SK-N-SH treated with all-trans-retinoic acid at 6 μM for 48 hours (cell line): ENCODE measurements around the gene PTPN12.

ENCODE experiments used
- ATAC-seq: fragments of 200-7000 bp; cut with Tn5 transposase; 3 replicates; pipeline ENCODE4 v1.9.1; 2020; ENCODE audit warnings: mild to moderate bottlenecking, moderate library complexity
- BACH2 ChIP-seq: fragments of 250-450 bp; sonication (Bioruptor Pico); IDR thresholded peaks from 2 replicates; pipeline ENCODE4 v1.9.0; 2021; ENCODE audit warnings: mild to moderate bottlenecking, borderline replicate concordance
- ESRRG ChIP-seq: fragments of 250-450 bp; sonication (Bioruptor Pico); IDR thresholded peaks from 2 replicates; pipeline ENCODE4 v1.6.1; 2021; ENCODE audit warnings: mild to moderate bottlenecking
- GLIS3 ChIP-seq: fragments of 250-450 bp; sonication (Bioruptor Pico); IDR thresholded peaks from 2 replicates; pipeline ENCODE4 v1.5.0; 2020; ENCODE audit warnings: mild to moderate bottlenecking, moderate library complexity
- OSR1 ChIP-seq: fragments of 250-450 bp; sonication (Bioruptor Pico); IDR thresholded peaks from 2 replicates; pipeline ENCODE4 v1.8.0; 2022; ENCODE audit warnings: moderate library complexity, mild to moderate bottlenecking, inconsistent platforms
- PPARA ChIP-seq: fragments of 250-450 bp; sonication (Bioruptor Pico); IDR thresholded peaks from 2 replicates; pipeline ENCODE4 v1.5.0; 2020; ENCODE audit warnings: mild to moderate bottlenecking, borderline replicate concordance
- RARB ChIP-seq: fragments of 250-450 bp; sonication (Bioruptor Pico); IDR thresholded peaks from 2 replicates; pipeline ENCODE4 v1.8.0; 2021; ENCODE audit warnings: mild to moderate bottlenecking, moderate library complexity
- TOX ChIP-seq: fragments of 250-450 bp; sonication (Bioruptor Pico); IDR thresholded peaks from 2 replicates; pipeline ENCODE4 v1.8.0; 2021; ENCODE audit warnings: mild to moderate bottlenecking, moderate library complexity, borderline replicate concordance
- ZFP3 ChIP-seq: fragments of 250-450 bp; sonication (Bioruptor Pico); IDR thresholded peaks from 2 replicates; pipeline ENCODE4 v1.5.0; 2020; ENCODE audit warnings: mild to moderate bottlenecking, moderate library complexity
- ZFP30 ChIP-seq: fragments of 450-650 bp; formaldehyde crosslinking; IDR thresholded peaks from 2 replicates; pipeline ENCODE4 v1.5.0; 2022; ENCODE audit warnings: mild to moderate bottlenecking, moderate library complexity
- ZNF565 ChIP-seq: fragments of 450-650 bp; formaldehyde crosslinking; conservative IDR thresholded peaks from 2 replicates; pipeline ENCODE4 v1.5.0; 2020; ENCODE audit warnings: low read depth, mild to moderate bottlenecking, moderate library complexity
- ZNF70 ChIP-seq: fragments of 450-650 bp; formaldehyde crosslinking; IDR thresholded peaks from 2 replicates; pipeline ENCODE4 v1.5.0; 2020; ENCODE audit warnings: mild to moderate bottlenecking, moderate library complexity
- ZNF8 ChIP-seq: fragments of 450-650 bp; formaldehyde crosslinking; IDR thresholded peaks from 2 replicates; pipeline ENCODE4 v1.5.0; 2020; ENCODE audit warnings: mild to moderate bottlenecking, moderate library complexity
- TF ChIP-seq, protein P1 (sequence below): fragments of 250-450 bp; sonication (Bioruptor Pico); IDR thresholded peaks from 2 replicates; pipeline ENCODE4 v1.5.1; 2020; ENCODE audit warnings: low read depth, mild to moderate bottlenecking, moderate library complexity
- TF ChIP-seq, protein P2 (sequence below): fragments of 250-450 bp; sonication (Bioruptor Pico); IDR thresholded peaks from 2 replicates; pipeline ENCODE4 v1.8.0; 2020; ENCODE audit warnings: mild to moderate bottlenecking, moderate library complexity, borderline replicate concordance
- TF ChIP-seq, protein P3 (sequence below): fragments of 250-450 bp; sonication (Bioruptor Pico); IDR thresholded peaks from 2 replicates; pipeline ENCODE4 v1.8.0; 2021; ENCODE audit warnings: low read depth, mild to moderate bottlenecking, moderate library complexity, borderline replicate concordance
- TF ChIP-seq, protein P4 (sequence below): fragments of 250-450 bp; sonication (Bioruptor Pico); IDR thresholded peaks from 2 replicates; pipeline ENCODE4 v1.5.0; 2020; ENCODE audit warnings: mild to moderate bottlenecking, moderate library complexity

PTPN12 gene

DNA sequence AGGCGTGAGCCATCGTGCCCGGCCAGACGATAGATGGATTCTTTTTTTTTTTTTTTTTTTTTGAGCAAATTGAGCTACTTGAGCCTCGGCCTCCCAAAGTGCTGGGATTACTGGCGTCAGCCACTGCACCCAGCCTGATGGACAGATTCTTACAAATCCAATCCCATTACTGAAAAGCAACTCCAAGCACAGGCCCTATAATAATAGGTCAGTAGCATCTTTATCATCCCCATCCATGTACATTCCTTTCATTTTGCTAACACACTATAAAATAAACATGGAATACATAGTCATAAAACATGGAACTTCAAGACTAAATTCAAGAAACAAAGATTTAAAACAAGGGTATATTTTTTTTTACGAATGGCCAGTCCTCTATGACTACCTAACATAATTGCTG lies 143.2 kb downstream of the PTPN12 start:
- ATAC-seq: no peak
- TF ChIP-seq ZNF565 (CRISPR knock-in tag): no peak
- TF ChIP-seq, protein P1, sequence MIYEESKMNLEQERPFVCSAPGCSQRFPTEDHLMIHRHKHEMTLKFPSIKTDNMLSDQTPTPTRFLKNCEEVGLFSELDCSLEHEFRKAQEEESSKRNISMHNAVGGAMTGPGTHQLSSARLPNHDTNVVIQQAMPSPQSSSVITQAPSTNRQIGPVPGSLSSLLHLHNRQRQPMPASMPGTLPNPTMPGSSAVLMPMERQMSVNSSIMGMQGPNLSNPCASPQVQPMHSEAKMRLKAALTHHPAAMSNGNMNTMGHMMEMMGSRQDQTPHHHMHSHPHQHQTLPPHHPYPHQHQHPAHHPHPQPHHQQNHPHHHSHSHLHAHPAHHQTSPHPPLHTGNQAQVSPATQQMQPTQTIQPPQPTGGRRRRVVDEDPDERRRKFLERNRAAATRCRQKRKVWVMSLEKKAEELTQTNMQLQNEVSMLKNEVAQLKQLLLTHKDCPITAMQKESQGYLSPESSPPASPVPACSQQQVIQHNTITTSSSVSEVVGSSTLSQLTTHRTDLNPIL (CRISPR knock-in tag): no peak
- TF ChIP-seq ZFP3 (CRISPR knock-in tag): no peak
- no peak for TF ChIP-seq RARB (CRISPR knock-in tag)
- TF ChIP-seq, protein P2, sequence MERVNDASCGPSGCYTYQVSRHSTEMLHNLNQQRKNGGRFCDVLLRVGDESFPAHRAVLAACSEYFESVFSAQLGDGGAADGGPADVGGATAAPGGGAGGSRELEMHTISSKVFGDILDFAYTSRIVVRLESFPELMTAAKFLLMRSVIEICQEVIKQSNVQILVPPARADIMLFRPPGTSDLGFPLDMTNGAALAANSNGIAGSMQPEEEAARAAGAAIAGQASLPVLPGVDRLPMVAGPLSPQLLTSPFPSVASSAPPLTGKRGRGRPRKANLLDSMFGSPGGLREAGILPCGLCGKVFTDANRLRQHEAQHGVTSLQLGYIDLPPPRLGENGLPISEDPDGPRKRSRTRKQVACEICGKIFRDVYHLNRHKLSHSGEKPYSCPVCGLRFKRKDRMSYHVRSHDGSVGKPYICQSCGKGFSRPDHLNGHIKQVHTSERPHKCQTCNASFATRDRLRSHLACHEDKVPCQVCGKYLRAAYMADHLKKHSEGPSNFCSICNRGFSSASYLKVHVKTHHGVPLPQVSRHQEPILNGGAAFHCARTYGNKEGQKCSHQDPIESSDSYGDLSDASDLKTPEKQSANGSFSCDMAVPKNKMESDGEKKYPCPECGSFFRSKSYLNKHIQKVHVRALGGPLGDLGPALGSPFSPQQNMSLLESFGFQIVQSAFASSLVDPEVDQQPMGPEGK: no peak
- no peak for TF ChIP-seq GLIS3 (CRISPR knock-in tag)
- no peak for TF ChIP-seq BACH2 (CRISPR knock-in tag)

DNA sequence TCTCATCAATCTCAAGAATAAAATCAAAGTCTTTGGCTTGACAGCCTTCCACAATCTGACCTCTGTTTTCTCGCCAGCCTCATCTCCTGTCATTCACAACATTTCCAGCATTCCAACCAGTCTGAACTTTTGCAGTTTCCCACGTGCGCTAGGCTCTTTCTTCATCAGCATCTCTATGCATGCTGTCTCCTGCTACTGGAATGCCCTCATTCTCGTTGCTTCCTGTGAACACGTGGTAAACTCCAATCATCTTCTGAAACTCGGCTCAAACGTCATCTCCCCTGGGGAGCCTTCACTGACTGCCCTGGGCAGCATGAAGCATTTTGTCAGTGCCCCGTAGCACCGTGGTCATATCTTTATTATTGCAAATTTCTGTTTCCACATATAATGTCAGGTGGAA lies 146.9 kb downstream of the PTPN12 start:
- no peak for ATAC-seq
- no peak for TF ChIP-seq ESRRG (CRISPR knock-in tag)
- TF ChIP-seq, all 23 proteins: peak for 0

DNA sequence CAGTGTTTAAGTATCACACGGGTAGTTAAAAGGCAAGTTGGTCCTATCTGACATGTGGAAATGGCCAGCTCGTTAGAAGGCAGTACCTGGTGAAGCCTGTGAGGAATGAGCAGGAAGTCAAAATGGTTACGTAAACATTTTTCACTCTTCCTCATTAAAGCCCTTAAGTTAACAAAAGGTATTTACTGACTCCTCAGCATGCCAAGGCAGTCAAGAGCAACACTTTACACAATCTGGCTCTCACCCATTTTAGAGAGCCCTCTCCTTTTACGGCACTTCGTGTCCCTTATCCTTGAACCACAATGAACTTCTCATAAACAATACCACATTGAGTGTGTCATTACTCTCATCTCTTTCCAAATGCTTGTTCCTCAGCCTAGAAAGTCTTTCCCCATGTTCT lies 148.1 kb downstream of the PTPN12 start:
- ATAC-seq: no peak
- no peak for TF ChIP-seq ZNF8
- TF ChIP-seq BACH2 (CRISPR knock-in tag): no peak
- TF ChIP-seq, protein P3, sequence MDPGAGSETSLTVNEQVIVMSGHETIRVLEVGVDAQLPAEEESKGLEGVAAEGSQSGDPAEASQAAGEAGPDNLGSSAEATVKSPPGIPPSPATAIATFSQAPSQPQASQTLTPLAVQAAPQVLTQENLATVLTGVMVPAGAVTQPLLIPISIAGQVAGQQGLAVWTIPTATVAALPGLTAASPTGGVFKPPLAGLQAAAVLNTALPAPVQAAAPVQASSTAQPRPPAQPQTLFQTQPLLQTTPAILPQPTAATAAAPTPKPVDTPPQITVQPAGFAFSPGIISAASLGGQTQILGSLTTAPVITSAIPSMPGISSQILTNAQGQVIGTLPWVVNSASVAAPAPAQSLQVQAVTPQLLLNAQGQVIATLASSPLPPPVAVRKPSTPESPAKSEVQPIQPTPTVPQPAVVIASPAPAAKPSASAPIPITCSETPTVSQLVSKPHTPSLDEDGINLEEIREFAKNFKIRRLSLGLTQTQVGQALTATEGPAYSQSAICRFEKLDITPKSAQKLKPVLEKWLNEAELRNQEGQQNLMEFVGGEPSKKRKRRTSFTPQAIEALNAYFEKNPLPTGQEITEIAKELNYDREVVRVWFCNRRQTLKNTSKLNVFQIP (CRISPR knock-in tag): no peak
- no peak for TF ChIP-seq ZNF565 (CRISPR knock-in tag)

DNA sequence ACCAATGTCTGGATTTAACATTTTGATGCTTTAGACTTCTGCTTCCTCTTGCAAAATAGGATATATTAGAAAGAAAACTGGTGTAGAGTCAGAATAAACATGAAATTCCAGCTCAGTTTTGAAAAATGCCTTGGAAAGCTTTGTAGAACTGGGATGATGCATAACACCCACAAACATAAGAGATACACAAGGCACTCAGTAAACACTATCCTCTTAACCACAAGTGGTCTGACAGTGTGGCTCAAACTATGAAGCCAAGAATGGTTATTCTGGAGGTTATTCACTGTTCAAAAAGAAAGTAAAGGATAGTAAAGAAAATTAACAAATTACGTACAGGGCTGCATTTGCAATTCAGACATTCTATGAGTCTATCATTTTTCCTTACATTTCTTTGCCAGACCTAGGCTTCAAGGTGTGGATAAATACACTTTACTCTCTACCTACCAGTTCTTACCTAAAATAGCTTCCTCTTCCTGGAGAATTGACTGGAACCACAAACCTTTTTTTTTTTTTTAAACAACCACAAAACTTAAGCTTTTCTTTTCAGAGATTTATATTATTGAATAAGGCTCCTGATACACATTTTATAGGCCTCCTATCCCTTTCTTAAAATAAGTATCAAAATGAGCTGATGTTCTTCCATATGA lies 150.1 kb downstream of the PTPN12 start:
- peak; percentile 70 for ATAC-seq
- no peak for TF ChIP-seq OSR1 (CRISPR knock-in tag)
- peak; percentile 80 for TF ChIP-seq ZNF70

DNA sequence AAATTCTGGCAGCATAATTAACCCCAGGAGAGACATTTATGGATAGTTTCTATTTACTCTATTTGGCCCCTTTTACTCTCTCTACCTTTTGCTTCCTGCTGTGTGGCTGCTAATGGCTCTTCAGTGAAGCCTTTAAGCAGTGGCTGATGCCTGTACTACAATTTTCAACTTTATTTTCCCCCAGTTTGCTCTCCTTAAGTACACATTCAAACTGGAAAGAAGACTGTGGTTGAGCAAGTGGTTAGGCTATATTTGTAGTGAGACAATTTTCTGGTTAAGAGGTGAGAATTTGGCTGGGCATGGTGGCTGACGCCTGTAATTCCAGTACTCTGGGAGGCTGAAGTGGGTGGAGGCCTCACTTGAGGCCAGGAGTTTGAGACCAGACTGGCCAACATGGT lies 150.7 kb downstream of the PTPN12 start:
- ATAC-seq: no peak
- TF ChIP-seq TOX (CRISPR knock-in tag) (no peak), ZFP3 (CRISPR knock-in tag) (no peak), OSR1 (CRISPR knock-in tag) (no peak), ZNF8 (no peak), ZNF70 (no peak), BACH2 (CRISPR knock-in tag) (no peak), PPARA (no peak), ZNF565 (CRISPR knock-in tag) (no peak), ZFP30 (CRISPR knock-in tag) (no peak)
- TF ChIP-seq, protein P4, sequence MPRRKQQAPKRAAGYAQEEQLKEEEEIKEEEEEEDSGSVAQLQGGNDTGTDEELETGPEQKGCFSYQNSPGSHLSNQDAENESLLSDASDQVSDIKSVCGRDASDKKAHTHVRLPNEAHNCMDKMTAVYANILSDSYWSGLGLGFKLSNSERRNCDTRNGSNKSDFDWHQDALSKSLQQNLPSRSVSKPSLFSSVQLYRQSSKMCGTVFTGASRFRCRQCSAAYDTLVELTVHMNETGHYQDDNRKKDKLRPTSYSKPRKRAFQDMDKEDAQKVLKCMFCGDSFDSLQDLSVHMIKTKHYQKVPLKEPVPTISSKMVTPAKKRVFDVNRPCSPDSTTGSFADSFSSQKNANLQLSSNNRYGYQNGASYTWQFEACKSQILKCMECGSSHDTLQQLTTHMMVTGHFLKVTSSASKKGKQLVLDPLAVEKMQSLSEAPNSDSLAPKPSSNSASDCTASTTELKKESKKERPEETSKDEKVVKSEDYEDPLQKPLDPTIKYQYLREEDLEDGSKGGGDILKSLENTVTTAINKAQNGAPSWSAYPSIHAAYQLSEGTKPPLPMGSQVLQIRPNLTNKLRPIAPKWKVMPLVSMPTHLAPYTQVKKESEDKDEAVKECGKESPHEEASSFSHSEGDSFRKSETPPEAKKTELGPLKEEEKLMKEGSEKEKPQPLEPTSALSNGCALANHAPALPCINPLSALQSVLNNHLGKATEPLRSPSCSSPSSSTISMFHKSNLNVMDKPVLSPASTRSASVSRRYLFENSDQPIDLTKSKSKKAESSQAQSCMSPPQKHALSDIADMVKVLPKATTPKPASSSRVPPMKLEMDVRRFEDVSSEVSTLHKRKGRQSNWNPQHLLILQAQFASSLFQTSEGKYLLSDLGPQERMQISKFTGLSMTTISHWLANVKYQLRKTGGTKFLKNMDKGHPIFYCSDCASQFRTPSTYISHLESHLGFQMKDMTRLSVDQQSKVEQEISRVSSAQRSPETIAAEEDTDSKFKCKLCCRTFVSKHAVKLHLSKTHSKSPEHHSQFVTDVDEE (CRISPR knock-in tag): no peak
- TF ChIP-seq, protein P2: no peak
